Ishikawa (cell line): Measurements from ENCODE around the gene CNNM3.

ENCODE experiments used
- CEBPB ChIP-seq: IDR thresholded peaks from 2 replicates; pipeline ENCODE4 v1.6.1; 2012
- EGR1 ChIP-seq: IDR thresholded peaks from 2 replicates; pipeline ENCODE4 v1.6.1; 2012
- EP300 ChIP-seq: IDR thresholded peaks from 2 replicates; pipeline ENCODE4 v1.6.1; 2012; ENCODE audit warnings: borderline replicate concordance
- FOXM1 ChIP-seq: IDR thresholded peaks from 2 replicates; pipeline ENCODE4 v1.6.1; 2012; ENCODE audit warnings: low read depth, borderline replicate concordance
- NFIC ChIP-seq: IDR thresholded peaks from 2 replicates; pipeline ENCODE4 v1.6.1; 2012
- RAD21 ChIP-seq: IDR thresholded peaks from 2 replicates; pipeline ENCODE4 v1.6.1; 2012; ENCODE audit warnings: low read depth
- REST ChIP-seq: IDR thresholded peaks from 2 replicates; pipeline ENCODE4 v1.6.1; 2012; ENCODE audit warnings: low read depth, mild to moderate bottlenecking
- TAF1 ChIP-seq: IDR thresholded peaks from 2 replicates; pipeline ENCODE4 v1.6.1; 2012; ENCODE audit warnings: low read depth, mild to moderate bottlenecking
- YY1 ChIP-seq: IDR thresholded peaks from 2 replicates; pipeline ENCODE4 v1.6.1; 2012; ENCODE audit warnings: low read depth

GRCh38 chr2:96770442-96771202 lies 45.4 kb upstream of the CNNM3 start:
- no peak for TF ChIP-seq RAD21
- TF ChIP-seq EP300 = no peak
- no peak for TF ChIP-seq REST
- TF ChIP-seq FOXM1 = no peak
- no peak for TF ChIP-seq NFIC
- no peak for TF ChIP-seq EGR1
- no peak for TF ChIP-seq CEBPB
- TF ChIP-seq TAF1 = no peak
- TF ChIP-seq YY1 = no peak
